ENCODE data around the gene MAP7. TPM values are rescaled to one million over a fixed set of nuclear protein-coding genes. Genes with fewer than 3 reads are reported as not detected.
"Not testable (repeated sequence)": the region's sequence is repeated elsewhere in the genome, so short reads cannot be mapped to it uniquely, and the experiment has no call there.

MAP7 gene
- total RNA-seq, 1 donor from 2014 or later, result 101 TPM

DNA sequence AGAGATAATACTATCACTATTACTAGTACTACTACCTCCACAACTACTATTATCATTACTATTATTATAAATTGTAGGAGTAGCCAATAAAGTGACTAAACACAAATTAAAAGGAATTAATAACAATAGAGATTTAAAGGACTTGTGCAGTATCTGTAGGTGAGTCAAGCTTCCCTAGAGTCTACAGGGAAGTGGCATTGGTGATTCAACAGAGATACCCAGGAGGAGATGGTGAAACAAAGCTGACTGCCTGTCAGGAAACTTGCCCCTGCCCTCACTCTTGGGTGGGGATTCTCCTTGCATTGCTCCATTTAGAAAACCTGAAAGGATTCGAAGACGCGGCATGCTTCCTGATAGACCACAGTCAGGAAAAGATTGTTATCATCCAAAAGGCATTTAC is 237.2 kb downstream of the MAP7 start:
- no peaks in the 10 kb centered on the region for H3K4me1 Mint-ChIP-seq (ENCODE audit: low read depth)
- H3K9me3 Mint-ChIP-seq (ENCODE audit: low read depth), result no peaks in the 10 kb centered on the region
- no peak overlapping the region for H3K4me3 Mint-ChIP-seq (ENCODE audit: low read depth)
- H3K36me3 Mint-ChIP-seq (ENCODE audit: insufficient read depth), result no peaks in the 10 kb centered on the region
- peaks cover 7% of the 10 kb centered on the region for H3K27me3 Mint-ChIP-seq
- DNase-seq (ENCODE audit: low spot score, unreplicated experiment), result no peak
- H3K27ac Mint-ChIP-seq, result no peak overlapping the region
- TF ChIP-seq, protein P1, sequence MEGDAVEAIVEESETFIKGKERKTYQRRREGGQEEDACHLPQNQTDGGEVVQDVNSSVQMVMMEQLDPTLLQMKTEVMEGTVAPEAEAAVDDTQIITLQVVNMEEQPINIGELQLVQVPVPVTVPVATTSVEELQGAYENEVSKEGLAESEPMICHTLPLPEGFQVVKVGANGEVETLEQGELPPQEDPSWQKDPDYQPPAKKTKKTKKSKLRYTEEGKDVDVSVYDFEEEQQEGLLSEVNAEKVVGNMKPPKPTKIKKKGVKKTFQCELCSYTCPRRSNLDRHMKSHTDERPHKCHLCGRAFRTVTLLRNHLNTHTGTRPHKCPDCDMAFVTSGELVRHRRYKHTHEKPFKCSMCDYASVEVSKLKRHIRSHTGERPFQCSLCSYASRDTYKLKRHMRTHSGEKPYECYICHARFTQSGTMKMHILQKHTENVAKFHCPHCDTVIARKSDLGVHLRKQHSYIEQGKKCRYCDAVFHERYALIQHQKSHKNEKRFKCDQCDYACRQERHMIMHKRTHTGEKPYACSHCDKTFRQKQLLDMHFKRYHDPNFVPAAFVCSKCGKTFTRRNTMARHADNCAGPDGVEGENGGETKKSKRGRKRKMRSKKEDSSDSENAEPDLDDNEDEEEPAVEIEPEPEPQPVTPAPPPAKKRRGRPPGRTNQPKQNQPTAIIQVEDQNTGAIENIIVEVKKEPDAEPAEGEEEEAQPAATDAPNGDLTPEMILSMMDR (IDR thresholded peaks at IDR 0.05; ENCODE audit: unreplicated experiment), result no peak

DNA sequence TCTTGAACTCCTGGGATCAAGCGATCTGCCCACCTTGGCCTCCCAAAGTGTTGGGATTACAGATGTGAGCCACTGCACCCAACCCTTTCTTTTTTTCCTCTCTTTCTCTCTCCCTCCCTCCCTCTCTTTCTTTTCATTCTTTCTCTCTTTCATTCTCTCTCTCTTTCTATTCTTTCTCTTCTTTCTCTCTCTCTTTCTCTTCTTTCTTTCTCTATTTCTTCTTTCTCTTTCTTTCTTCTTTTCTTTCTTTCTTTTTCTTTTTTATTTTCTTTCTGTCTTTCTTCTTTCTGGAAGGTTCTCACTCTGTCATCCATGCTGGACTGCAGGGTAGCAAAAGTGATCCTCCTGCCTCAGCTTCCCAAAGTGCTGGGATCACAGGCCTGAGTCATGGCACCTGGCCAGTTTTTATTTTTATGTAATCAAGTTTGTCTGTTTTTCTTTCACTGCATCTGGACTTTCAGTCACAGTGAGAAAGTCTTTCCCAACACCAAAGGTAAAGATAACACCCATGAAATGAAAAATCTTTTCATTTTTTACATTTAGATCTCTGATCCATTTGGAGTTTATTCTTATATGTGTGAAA is 240.4 kb downstream of the MAP7 start:
- Mint-ChIP-seq H3K27me3 (peaks cover 4% of the 10 kb centered on the region), H3K4me3 (ENCODE audit: low read depth) (no peak overlapping the region), H3K36me3 (ENCODE audit: insufficient read depth) (no peaks in the 10 kb centered on the region), H3K4me1 (ENCODE audit: low read depth) (peaks cover 3% of the 10 kb centered on the region), H3K27ac (no peak overlapping the region), H3K9me3 (ENCODE audit: low read depth) (no peaks in the 10 kb centered on the region)
- no peak for DNase-seq (ENCODE audit: low spot score, unreplicated experiment)
- TF ChIP-seq, protein P1 (IDR thresholded peaks at IDR 0.05; ENCODE audit: unreplicated experiment), result no peak

DNA sequence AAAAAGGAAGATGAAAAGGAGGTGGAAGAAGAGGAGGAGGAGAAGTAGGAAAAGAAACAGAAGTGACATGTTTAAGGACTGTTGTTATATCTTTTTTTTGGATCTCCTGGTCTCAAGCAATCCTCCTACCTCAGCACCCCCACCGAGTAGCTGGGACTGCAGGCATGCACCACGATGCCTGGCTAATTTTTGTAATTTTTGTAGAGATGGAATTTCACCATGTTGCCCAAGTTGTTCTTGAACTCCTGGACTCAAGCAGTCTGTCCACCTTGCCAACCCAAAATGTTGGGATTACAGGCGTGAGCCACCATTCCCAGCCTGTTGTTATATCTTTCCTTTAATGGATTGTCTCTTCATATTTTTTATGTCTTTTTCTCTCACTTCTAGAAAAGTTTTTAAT is 241.1 kb downstream of the MAP7 start:
- TF ChIP-seq, protein P1 (IDR thresholded peaks at IDR 0.05; ENCODE audit: unreplicated experiment), result no peak
- Mint-ChIP-seq H3K36me3 (ENCODE audit: insufficient read depth) (no peaks in the 10 kb centered on the region), H3K27ac (no peak overlapping the region), H3K4me1 (ENCODE audit: low read depth) (peaks cover 3% of the 10 kb centered on the region), H3K4me3 (ENCODE audit: low read depth) (no peak overlapping the region), H3K27me3 (peaks cover 4% of the 10 kb centered on the region), H3K9me3 (ENCODE audit: low read depth) (no peaks in the 10 kb centered on the region)
- DNase-seq (ENCODE audit: low spot score, unreplicated experiment), result no peak

DNA sequence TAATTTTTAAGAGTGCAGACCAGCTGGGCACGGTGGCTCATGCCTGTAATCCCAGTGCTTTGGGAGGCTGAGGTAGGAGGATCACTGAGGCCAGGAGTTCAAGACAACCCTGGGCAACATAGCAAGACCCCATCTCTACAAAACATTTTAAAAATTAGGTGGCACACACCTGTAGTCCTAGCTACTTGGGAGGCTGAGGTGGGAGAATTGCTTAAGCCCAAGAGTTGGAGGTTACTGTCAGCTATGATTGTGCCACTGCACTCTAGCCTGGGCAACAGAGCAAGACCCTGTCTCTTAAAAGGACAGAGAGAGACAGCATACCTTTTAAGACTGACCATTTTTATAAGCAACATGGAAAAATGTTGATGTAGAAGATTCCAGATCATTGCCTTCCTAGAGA is 241.8 kb downstream of the MAP7 start:
- H3K4me1 Mint-ChIP-seq (ENCODE audit: low read depth); H3K27ac Mint-ChIP-seq; DNase-seq (ENCODE audit: low spot score, unreplicated experiment); H3K9me3 Mint-ChIP-seq (ENCODE audit: low read depth); H3K27me3 Mint-ChIP-seq; H3K4me3 Mint-ChIP-seq (ENCODE audit: low read depth); H3K36me3 Mint-ChIP-seq (ENCODE audit: insufficient read depth): not testable (repeated sequence)

DNA sequence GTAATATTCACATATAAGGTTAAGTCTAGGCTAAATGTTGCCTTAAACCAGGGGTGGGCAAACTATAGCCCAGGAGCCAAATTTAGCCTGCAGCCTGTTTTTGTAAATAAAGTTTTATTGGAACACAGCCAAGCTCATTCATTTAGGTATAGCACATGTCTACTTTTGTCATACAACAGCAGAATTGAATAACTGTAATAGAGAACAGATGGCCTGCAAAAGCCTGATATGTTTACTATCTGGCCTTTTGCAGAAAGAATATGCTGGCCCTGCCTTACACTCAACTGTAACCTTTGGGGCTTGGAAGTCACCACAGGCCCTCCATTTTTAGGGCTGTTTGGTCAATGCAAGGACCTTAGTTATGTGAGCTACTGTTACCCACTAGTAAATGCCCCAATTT is 242.9 kb downstream of the MAP7 start:
- H3K4me3 Mint-ChIP-seq (ENCODE audit: low read depth), result no peak overlapping the region
- TF ChIP-seq, protein P1 (IDR thresholded peaks at IDR 0.05; ENCODE audit: unreplicated experiment), result no peak
- no peak overlapping the region for H3K27ac Mint-ChIP-seq
- no peaks in the 10 kb centered on the region for H3K27me3 Mint-ChIP-seq
- H3K4me1 Mint-ChIP-seq (ENCODE audit: low read depth), result peaks cover 3% of the 10 kb centered on the region
- no peaks in the 10 kb centered on the region for H3K36me3 Mint-ChIP-seq (ENCODE audit: insufficient read depth)
- H3K9me3 Mint-ChIP-seq (ENCODE audit: low read depth), result peaks cover 3% of the 10 kb centered on the region
- DNase-seq (ENCODE audit: low spot score, unreplicated experiment), result no peak

DNA sequence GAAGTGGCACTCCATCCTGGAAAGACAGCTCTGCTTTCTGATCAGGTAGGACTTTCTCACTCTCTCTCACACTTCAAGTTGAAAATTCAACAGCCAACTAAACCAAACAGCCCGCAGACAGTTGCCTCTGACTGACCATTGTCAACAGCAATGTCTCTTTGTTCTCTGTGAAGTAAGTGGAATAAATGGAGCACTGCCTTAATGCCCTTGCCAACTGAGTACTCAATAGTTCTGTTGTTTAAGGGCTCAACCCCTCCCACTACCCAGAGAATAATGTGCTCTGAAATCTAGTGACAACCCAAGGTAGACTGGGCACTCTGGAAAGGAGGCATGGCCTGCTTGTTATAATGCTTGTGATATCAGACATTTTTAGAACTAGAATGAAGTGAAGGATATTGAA is 243.8 kb downstream of the MAP7 start:
- H3K4me3 Mint-ChIP-seq (ENCODE audit: low read depth), result no peak overlapping the region
- H3K27ac Mint-ChIP-seq, result no peak overlapping the region
- no peaks in the 10 kb centered on the region for H3K27me3 Mint-ChIP-seq
- TF ChIP-seq, protein P1 (IDR thresholded peaks at IDR 0.05; ENCODE audit: unreplicated experiment), result no peak
- DNase-seq (ENCODE audit: low spot score, unreplicated experiment), result no peak
- H3K9me3 Mint-ChIP-seq (ENCODE audit: low read depth), result peaks cover 3% of the 10 kb centered on the region
- peaks cover 3% of the 10 kb centered on the region for H3K4me1 Mint-ChIP-seq (ENCODE audit: low read depth)
- H3K36me3 Mint-ChIP-seq (ENCODE audit: insufficient read depth), result no peaks in the 10 kb centered on the region
